NCI-H1417 treated with DMSO at 0.1 percent for 48 hours (cell line): ENCODE results near the gene RIC1.
"Not testable (repeated sequence)": the region's sequence is repeated elsewhere in the genome, so short reads cannot be mapped to it uniquely, and the experiment has no call there.

Experiments
- DNase-seq: peaks from one replicate; lab custom pipeline; 2025; lab: John Stamatoyannopoulos, UW

The RIC1 gene

GRCh38 chr9:5786370-5787127 lies 157.6 kb downstream of the RIC1 start:
- no peak for DNase-seq

GRCh38 chr9:5787220-5787619 lies 158.3 kb downstream of the RIC1 start:
- DNase-seq: no peak

- DNase-seq: no peak
Observed at GRCh38 chr9:5787759-5788302, 158.9 kb downstream of the RIC1 start.

- no peak for DNase-seq
Observed at GRCh38 chr9:5789489-5789888, 160.6 kb downstream of the RIC1 start.

GRCh38 chr9:5790923-5791322 lies 162.0 kb downstream of the RIC1 start:
- no peak for DNase-seq

- no peak for DNase-seq
Observed at GRCh38 chr9:5791870-5792269, 163.0 kb downstream of the RIC1 start.

- DNase-seq: no peak
Observed at GRCh38 chr9:5793812-5794211, 164.9 kb downstream of the RIC1 start.

- no peak for DNase-seq
Observed at GRCh38 chr9:5796298-5796697, 167.4 kb downstream of the RIC1 start.

- DNase-seq: no peak
Observed at GRCh38 chr9:5798581-5798980, 169.7 kb downstream of the RIC1 start.

GRCh38 chr9:5799314-5799713 lies 170.4 kb downstream of the RIC1 start:
- no peak for DNase-seq

GRCh38 chr9:5800378-5800777 lies 171.5 kb downstream of the RIC1 start:
- DNase-seq: not testable (repeated sequence)

- no peak for DNase-seq
Observed at GRCh38 chr9:5800969-5801738, 172.2 kb downstream of the RIC1 start.

- no peak for DNase-seq
Observed at GRCh38 chr9:5801739-5802113, 172.8 kb downstream of the RIC1 start.

GRCh38 chr9:5805478-5805877 lies 176.6 kb downstream of the RIC1 start:
- DNase-seq: no peak

GRCh38 chr9:5811751-5812150 lies 182.8 kb downstream of the RIC1 start:
- DNase-seq: no peak

- no peak for DNase-seq
Observed at GRCh38 chr9:5813824-5814223, 184.9 kb downstream of the RIC1 start.

GRCh38 chr9:5815461-5815860 lies 186.6 kb downstream of the RIC1 start:
- no peak for DNase-seq

- no peak for DNase-seq
Observed at GRCh38 chr9:5817862-5818261, 189.0 kb downstream of the RIC1 start.

- DNase-seq: no peak
Observed at GRCh38 chr9:5818424-5819142, 189.7 kb downstream of the RIC1 start.

- no peak for DNase-seq
Observed at GRCh38 chr9:5819174-5819573, 190.3 kb downstream of the RIC1 start.

- DNase-seq: no peak
Observed at GRCh38 chr9:5820425-5820824, 191.5 kb downstream of the RIC1 start.

- no peak for DNase-seq
Observed at GRCh38 chr9:5825223-5825622, 196.3 kb downstream of the RIC1 start.
